OCI-LY1 (cell line): ENCODE results near the gene CLCNKB.

Source experiments
- H2AFZ ChIP-seq: fragments of 200-600 bp; sonication (generic), shearing (Covaris generic); 2 replicates; pipeline ENCODE4 v1.6.0; 2014; ENCODE audit warnings: antibody characterized with exemption, mild to moderate bottlenecking, low read length
- H3F3A ChIP-seq: fragments of 200-600 bp; sonication (generic), shearing (Covaris generic); 2 replicates; pipeline ENCODE4 v1.6.0; 2014; ENCODE audit warnings: mild to moderate bottlenecking, antibody characterized with exemption, low read length, moderate library complexity; ENCODE audit not compliant: insufficient read depth
- H3K27ac ChIP-seq: fragments of 200-600 bp; sonication (generic); 2 replicates; pipeline ENCODE4 v1.5.1; 2014; ENCODE audit warnings: low read length, mixed run types, mild to moderate bottlenecking, low read depth; ENCODE audit not compliant: poor library complexity, severe bottlenecking
- H3K27me3 ChIP-seq: fragments of 200-600 bp; sonication (generic); 2 replicates; pipeline ENCODE4 v1.6.0; 2014; ENCODE audit warnings: antibody characterized with exemption, mild to moderate bottlenecking, low read length, moderate library complexity; ENCODE audit not compliant: insufficient read depth
- H3K36me3 ChIP-seq: fragments of 200-600 bp; sonication (generic); 2 replicates; pipeline ENCODE4 v1.6.1; 2014; ENCODE audit warnings: mild to moderate bottlenecking, antibody characterized with exemption, low read length, moderate library complexity, mixed read lengths; ENCODE audit not compliant: insufficient read depth
- H3K4me1 ChIP-seq: fragments of 200-600 bp; sonication (generic); 2 replicates; pipeline ENCODE4 v1.5.1; 2014; ENCODE audit warnings: mild to moderate bottlenecking, low read length, moderate library complexity; ENCODE audit not compliant: insufficient read depth, severe bottlenecking
- H3K4me2 ChIP-seq: fragments of 200-600 bp; sonication (generic), shearing (Covaris generic); 2 replicates; pipeline ENCODE4 v1.6.1; 2014; ENCODE audit warnings: low read length
- H3K4me3 ChIP-seq: fragments of 200-600 bp; sonication (generic); 2 replicates; pipeline ENCODE4 v1.5.1; 2014; ENCODE audit warnings: low read length, low read depth, mild to moderate bottlenecking, mixed read lengths; ENCODE audit not compliant: poor library complexity, severe bottlenecking
- H3K79me2 ChIP-seq: fragments of 200-600 bp; shearing (Covaris generic); 2 replicates; pipeline ENCODE4 v1.6.1; 2016; ENCODE audit warnings: mixed run types, low read length, mixed read lengths; ENCODE audit not compliant: insufficient read depth
- H3K9ac ChIP-seq: fragments of 200-600 bp; sonication (generic), shearing (Covaris generic); 2 replicates; pipeline ENCODE4 v1.6.1; 2014; ENCODE audit warnings: mild to moderate bottlenecking, low read length, mixed read lengths
- H3K9me2 ChIP-seq: fragments of 200-600 bp; sonication (generic), shearing (Covaris generic); 2 replicates; pipeline ENCODE4 v1.6.1; 2014; ENCODE audit warnings: low read depth, mild to moderate bottlenecking, low read length, mixed read lengths
- H3K9me3 ChIP-seq: fragments of 200-600 bp; shearing (Covaris generic); 2 replicates; pipeline ENCODE4 v1.6.1; 2014; ENCODE audit warnings: low read length, mixed read lengths
- H4K20me1 ChIP-seq: fragments of 200-600 bp; sonication (generic), shearing (Covaris generic); 2 replicates; pipeline ENCODE4 v1.6.0; 2016; ENCODE audit warnings: mild to moderate bottlenecking, low read length; ENCODE audit not compliant: insufficient read depth
- CTCF ChIP-seq: fragments of 200-600 bp; sonication (generic), shearing (Covaris generic); IDR thresholded peaks from 2 replicates; pipeline ENCODE4 v1.5.1; 2017; ENCODE audit warnings: mild to moderate bottlenecking, antibody characterized with exemption, low read length, moderate library complexity, mixed read lengths
- EZH2 ChIP-seq: fragments of 200-600 bp; sonication (generic), shearing (Covaris generic); IDR thresholded peaks from 2 replicates; pipeline ENCODE4 v1.8.0; 2017; ENCODE audit warnings: borderline replicate concordance, mixed run types, mild to moderate bottlenecking, antibody characterized with exemption, low read length, moderate library complexity, mixed read lengths

CLCNKB gene

DNA sequence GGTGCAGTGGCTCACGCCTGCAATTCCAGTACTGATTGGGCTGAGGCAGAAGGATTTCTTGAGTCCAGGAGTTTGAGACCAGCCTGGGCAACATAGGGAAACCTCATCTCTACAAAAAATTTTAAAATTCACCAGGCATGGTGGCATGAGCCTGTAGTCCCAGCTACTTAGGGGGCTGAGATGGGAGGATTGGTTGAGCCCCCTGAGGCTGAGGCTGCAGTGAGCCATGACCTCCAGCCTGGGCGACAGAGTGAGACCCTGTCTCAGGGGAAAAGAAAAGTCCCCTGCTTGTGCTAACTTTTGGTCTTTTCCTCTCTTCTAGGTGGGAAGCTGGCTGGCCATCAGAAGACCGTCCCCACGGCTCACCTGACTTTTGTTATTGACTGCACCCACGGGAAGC is 38.0 kb upstream of the CLCNKB start:
- Histone ChIP-seq H3F3A (no peaks in the 10 kb centered on the region), H3K9ac (no peak overlapping the region), H3K36me3 (no peaks in the 10 kb centered on the region), H3K79me2 (no peaks in the 10 kb centered on the region), H3K4me2 (no peak overlapping the region), H3K27me3 (no peaks in the 10 kb centered on the region), H3K9me2 (no peaks in the 10 kb centered on the region), H4K20me1 (no peaks in the 10 kb centered on the region), H3K4me3 (no peak overlapping the region), H3K9me3 (no peaks in the 10 kb centered on the region), H3K4me1 (no peaks in the 10 kb centered on the region), H2AFZ (no peak overlapping the region), H3K27ac (no peak overlapping the region)
- TF ChIP-seq EZH2, result no peak
- no peak for TF ChIP-seq CTCF

DNA sequence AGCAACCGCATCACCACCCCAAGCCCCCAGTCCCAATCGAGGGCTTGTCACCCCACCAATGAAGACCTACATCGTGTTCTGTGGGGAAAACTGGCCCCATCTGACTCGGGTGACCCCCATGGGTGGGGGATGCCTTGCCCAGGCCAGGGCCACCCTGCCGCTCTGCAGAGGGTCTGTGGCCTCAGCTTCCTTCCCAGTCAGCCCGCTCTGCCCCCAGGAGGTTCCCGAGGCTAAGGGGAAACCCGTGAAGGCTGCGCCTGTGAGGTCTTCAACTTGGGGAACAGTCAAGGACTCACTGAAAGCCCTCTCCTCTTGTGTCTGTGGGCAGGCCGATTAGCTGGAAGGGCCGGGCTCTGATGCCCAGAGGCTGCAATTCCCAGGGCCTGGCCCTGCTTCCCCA is 37.6 kb upstream of the CLCNKB start:
- TF ChIP-seq EZH2 (no peak), CTCF (no peak)
- H2AFZ ChIP-seq, result no peak overlapping the region
- H3K27me3 ChIP-seq, result no peaks in the 10 kb centered on the region
- no peaks in the 10 kb centered on the region for H3K36me3 ChIP-seq
- H4K20me1 ChIP-seq, result no peaks in the 10 kb centered on the region
- no peaks in the 10 kb centered on the region for H3F3A ChIP-seq
- H3K4me2 ChIP-seq, result no peak overlapping the region
- H3K27ac ChIP-seq, result no peak overlapping the region
- H3K9me2 ChIP-seq, result no peaks in the 10 kb centered on the region
- no peaks in the 10 kb centered on the region for H3K9me3 ChIP-seq
- H3K79me2 ChIP-seq, result no peaks in the 10 kb centered on the region
- no peaks in the 10 kb centered on the region for H3K4me1 ChIP-seq
- H3K4me3 ChIP-seq, result no peak overlapping the region
- no peak overlapping the region for H3K9ac ChIP-seq

DNA sequence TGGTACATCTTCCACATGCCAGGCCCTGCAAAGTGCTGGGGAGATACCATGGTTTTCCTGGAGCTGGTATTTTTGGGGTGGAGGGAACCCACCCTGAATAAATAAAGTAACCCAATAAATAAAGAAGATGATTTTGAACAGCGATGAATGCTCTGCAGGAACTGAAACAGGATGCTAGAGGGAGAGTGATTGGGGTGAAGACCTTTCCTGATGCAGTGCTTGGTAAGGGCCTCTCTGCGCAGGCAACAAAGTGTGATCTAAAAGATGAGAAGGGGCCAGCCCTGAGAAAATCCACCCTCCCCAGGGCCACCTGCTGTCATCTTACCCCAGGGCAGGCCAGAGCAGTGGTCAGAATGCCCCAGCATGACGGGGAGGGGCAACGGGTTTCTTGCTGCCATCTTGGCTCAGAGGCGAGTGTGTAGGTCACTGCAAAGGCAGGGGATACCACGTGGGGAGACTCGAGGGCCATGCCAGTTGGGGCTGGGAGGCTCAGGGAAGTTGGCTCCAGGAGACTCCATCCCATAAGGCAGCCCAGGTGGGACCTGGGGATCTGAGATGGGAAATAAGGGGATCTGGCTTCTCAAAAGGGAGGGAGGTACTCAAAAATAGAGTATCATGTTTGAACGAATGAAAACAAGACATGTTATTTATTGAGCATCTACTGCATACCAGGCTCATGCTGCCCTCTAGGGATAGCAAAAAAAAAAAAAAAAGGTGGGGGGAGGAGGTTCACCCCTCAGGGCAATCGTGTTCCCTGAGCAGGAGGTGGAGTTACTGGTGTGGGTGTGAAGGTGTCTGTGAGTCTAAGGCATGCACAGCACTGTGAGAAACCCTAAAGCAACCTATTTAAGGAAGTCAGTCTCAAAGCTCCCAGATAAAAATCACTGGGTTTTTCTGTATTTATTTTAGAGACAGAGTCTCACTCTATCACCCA is 36.8 kb upstream of the CLCNKB start:
- Histone ChIP-seq H3F3A (no peaks in the 10 kb centered on the region), H3K4me2 (no peak overlapping the region), H3K9ac (no peak overlapping the region), H3K9me3 (no peaks in the 10 kb centered on the region), H2AFZ (no peak overlapping the region), H3K4me1 (no peaks in the 10 kb centered on the region), H4K20me1 (no peaks in the 10 kb centered on the region), H3K36me3 (no peaks in the 10 kb centered on the region), H3K27me3 (no peaks in the 10 kb centered on the region), H3K27ac (no peak overlapping the region), H3K4me3 (no peak overlapping the region), H3K79me2 (no peaks in the 10 kb centered on the region), H3K9me2 (no peaks in the 10 kb centered on the region)
- TF ChIP-seq CTCF (peak; percentile 27; the same call in 1 of the 2 replicates), EZH2 (no peak)
